Mesothelial cell of epicardium (in vitro differentiated cells): ENCODE data around the gene MIB1. TPM values are rescaled to one million over a fixed set of nuclear protein-coding genes. Genes with fewer than 3 reads are reported as not detected.
"Not testable (repeated sequence)": the region's sequence is repeated elsewhere in the genome, so short reads cannot be mapped to it uniquely, and the experiment has no call there.

ENCODE experiments used
- DNase-seq, 2 experiments: peaks; one replicate each; pipeline ENCODE4 v3.0.0; 2021; ENCODE audit warnings: low spot score in 2 of 2; ENCODE audit not compliant: unreplicated experiment in 2 of 2
- H3K27ac Mint-ChIP-seq: 2 replicates; pipeline ENCODE4 v1.8.0; 2021; ENCODE audit warnings: mixed read lengths
- H3K27me3 Mint-ChIP-seq: 2 replicates; pipeline ENCODE4 v1.8.0; 2021; ENCODE audit warnings: low read depth, mixed read lengths
- H3K36me3 Mint-ChIP-seq: 2 replicates; pipeline ENCODE4 v1.8.0; 2021; ENCODE audit warnings: mixed read lengths
- H3K4me1 Mint-ChIP-seq: 2 replicates; pipeline ENCODE4 v1.8.0; 2021; ENCODE audit warnings: mixed read lengths
- H3K4me3 Mint-ChIP-seq: 2 replicates; pipeline ENCODE4 v1.8.0; 2021; ENCODE audit warnings: mild to moderate bottlenecking, moderate library complexity, mixed read lengths
- H3K9me3 Mint-ChIP-seq: 2 replicates; pipeline ENCODE4 v1.8.0; 2021; ENCODE audit warnings: mixed read lengths
- CTCF ChIP-seq: fragments of 200-600 bp; sonication (generic); IDR thresholded peaks from one replicate; pipeline ENCODE4 v1.5.0; 2021; ENCODE audit warnings: antibody characterized with exemption; ENCODE audit not compliant: unreplicated experiment
- total RNA-seq: library from RNA; stranded (reverse); gene quantifications from 3 replicates; pipeline ENCODE4 v1.2.1, GENCODE V29; 2021

The MIB1 gene
- total RNA-seq, 1 donor from 2014 or later: 81.9 TPM

DNA sequence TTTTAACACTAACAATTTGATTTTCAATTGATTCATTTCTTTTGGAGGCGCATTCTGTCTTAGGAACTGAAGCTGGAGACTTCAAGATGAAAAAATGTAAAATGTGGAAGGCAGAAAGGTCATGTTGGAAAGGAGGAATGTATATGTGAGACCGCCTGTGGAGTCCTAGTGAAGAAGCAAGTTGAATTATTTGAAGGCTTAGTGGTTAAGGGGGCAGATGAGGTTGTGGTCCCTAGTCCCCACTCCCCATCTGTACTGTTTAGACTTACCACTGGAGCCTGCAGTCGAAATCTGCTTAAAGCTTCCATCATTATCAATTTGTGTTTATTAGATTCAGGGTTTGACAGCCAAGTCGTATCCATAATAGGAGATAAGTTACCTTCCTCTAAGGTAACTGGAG, 15.4 kb upstream of the MIB1 start:
- Mint-ChIP-seq H3K4me3 (no peak overlapping the region), H3K27me3 (no peaks in the 10 kb centered on the region), H3K27ac (no peak overlapping the region), H3K4me1 (no peaks in the 10 kb centered on the region), H3K9me3 (no peaks in the 10 kb centered on the region), H3K36me3 (no peaks in the 10 kb centered on the region)
- DNase-seq: no peak
- TF ChIP-seq CTCF: no peak

- DNase-seq: no peak
- Mint-ChIP-seq H3K4me1 (no peaks in the 10 kb centered on the region), H3K9me3 (no peaks in the 10 kb centered on the region), H3K27me3 (no peaks in the 10 kb centered on the region), H3K4me3 (no peak overlapping the region), H3K36me3 (no peaks in the 10 kb centered on the region), H3K27ac (no peak overlapping the region)
- no peak for TF ChIP-seq CTCF
These were observed 12.9 kb upstream of the MIB1 start for GRCh38 chr18:21727702-21728101.

DNA sequence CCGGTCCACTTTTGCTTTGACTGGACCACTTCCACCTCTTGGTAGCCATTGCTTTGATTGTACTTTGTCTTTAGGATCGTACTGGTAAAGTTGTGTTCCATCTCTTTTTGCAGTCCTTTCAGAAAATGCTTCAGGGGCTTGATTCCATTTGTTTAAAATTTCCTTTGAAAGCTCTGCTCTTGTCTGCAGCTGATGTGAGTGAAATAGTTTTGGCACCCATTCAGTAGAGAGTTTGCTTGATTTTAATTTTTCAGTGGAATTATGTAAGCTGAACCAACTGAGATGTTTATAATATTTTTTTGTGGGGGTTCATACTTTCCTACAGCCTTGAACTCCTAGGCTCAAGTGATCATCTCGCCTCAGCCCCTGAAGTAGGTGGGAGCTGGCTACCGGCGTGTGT, 7.6 kb upstream of the MIB1 start:
- no peak overlapping the region for H3K27ac Mint-ChIP-seq
- no peaks in the 10 kb centered on the region for H3K27me3 Mint-ChIP-seq
- TF ChIP-seq CTCF: no peak
- DNase-seq: no peak
- peaks cover 8% of the 10 kb centered on the region for H3K36me3 Mint-ChIP-seq
- no peaks in the 10 kb centered on the region for H3K4me1 Mint-ChIP-seq
- H3K4me3 Mint-ChIP-seq: no peak overlapping the region
- H3K9me3 Mint-ChIP-seq: peaks cover 26% of the 10 kb centered on the region

DNA sequence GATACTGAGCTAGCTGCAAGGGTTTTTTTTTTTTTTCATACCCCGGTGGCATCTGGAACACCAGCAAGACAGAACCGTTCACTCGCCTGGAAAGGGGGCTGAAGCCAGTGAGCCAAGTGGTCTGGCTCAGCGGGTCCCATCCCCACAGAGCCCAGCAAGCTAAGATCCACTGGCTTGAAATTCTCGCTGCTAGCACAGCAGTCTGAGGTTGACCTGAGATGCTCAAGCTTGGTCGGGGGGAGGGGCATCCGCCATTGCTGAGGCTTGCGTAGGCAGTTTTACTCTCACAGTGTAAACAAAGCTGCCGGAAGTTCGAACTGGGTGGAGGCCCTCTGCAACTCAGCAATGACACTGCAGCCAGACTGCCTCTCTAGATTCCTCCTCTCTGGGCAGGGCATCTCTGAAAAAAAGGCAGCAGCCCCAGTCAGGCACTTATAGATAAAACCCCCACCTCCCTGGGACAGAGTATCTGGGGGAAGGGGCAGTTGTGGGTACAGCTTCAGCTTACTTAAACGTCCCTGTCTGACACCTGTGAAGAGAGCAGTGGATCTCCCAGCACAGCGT, 5.1 kb upstream of the MIB1 start:
- H3K27ac Mint-ChIP-seq: no peak overlapping the region
- TF ChIP-seq CTCF: no peak
- DNase-seq: no peak

GRCh38 chr18:21736926-21737325, 3.7 kb upstream of the MIB1 start:
- not testable (repeated sequence) for H3K36me3 Mint-ChIP-seq, H3K27me3 Mint-ChIP-seq, H3K27ac Mint-ChIP-seq, DNase-seq, H3K4me3 Mint-ChIP-seq
- peaks cover 10% of the 10 kb centered on the region for H3K4me1 Mint-ChIP-seq
- peaks cover 29% of the 10 kb centered on the region for H3K9me3 Mint-ChIP-seq

More for the DNA sequence above, 5.1 kb upstream of the MIB1 start:
- Mint-ChIP-seq H3K9me3 (peaks cover 29% of the 10 kb centered on the region), H3K4me1 (peaks cover 10% of the 10 kb centered on the region), H3K27me3 (no peaks in the 10 kb centered on the region), H3K36me3 (peaks cover 8% of the 10 kb centered on the region), H3K4me3 (no peak overlapping the region)

DNA sequence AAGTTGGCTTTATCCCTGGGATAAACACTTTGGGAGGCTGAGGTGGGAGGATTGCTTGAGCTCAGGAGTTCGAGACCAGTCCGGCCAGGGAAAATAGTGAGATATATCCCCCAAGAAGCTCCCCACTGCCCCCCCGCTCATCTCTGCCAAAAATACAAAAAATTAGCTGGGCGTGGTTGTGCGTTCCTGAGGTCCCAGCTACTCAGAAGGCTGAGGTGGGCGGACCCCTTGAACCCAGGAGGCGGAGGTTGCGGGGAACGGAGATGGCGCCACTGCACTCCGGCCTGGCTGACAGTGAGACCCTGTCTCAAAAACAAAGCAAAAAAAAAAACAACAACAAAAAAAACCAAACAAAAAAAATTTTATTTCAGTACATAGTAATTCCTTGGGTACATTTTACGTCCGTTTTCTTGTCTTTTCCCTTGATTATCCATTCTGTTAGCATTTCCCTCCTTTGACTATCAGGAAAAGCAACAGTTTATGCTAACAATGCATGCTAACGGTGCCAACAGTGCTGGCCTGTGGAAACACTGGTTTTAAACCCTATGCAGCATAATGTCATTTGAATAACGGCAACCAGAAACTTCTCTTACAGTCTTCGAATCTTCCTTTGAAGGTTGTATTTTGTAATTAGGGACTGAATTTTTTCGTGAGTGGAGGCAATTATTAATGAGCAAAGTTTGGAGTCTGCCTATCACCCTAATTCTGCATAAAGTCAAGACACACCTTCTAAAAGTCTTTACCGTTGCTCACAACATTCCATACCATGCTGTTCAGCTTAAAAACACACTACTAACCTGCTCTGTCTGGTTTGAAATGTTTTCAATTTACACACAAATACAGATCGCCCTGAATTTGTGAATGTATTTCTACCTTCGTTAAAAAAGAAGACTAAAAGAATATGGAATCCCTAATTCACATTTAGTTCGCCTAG, 721 bp upstream of the MIB1 start:
- H3K9me3 Mint-ChIP-seq: peaks cover 26% of the 10 kb centered on the region
- DNase-seq: no peak
- peak overlapping the region; percentile 93 for H3K4me3 Mint-ChIP-seq

More for the DNA sequence above, 721 bp upstream of the MIB1 start:
- no peak for TF ChIP-seq CTCF
- Mint-ChIP-seq H3K4me1 (peaks cover 31% of the 10 kb centered on the region), H3K36me3 (peaks cover 6% of the 10 kb centered on the region), H3K27ac (peak overlapping the region; percentile 99), H3K27me3 (no peaks in the 10 kb centered on the region)
